Endothelial cell of umbilical vein (primary cell): ENCODE measurements around the gene OR2AJ1. TPM values are rescaled to one million over a fixed set of nuclear protein-coding genes. Genes with fewer than 3 reads are reported as not detected.

Experiments
- BruUV-seq: library from RNA; stranded (reverse); fragments of 400-500 nt; replicated peaks from 2 replicates; lab custom pipeline; 2021; lab: Mats Ljungman, UMichigan
- CTCF ChIA-PET: fragments of 300-600, 350-600 bp; sonication (Branson Sonifier 250); formaldehyde crosslinking; loops from one replicate; lab custom pipeline; 2021; ENCODE audit warnings: antibody characterized with exemption, inconsistent platforms; lab: Charles Lee
- POLR2A ChIA-PET: fragments of 300-600, 350-600 bp; sonication (Branson Sonifier 250); formaldehyde crosslinking; loops from one replicate; lab custom pipeline; 2021; ENCODE audit warnings: antibody characterized with exemption, inconsistent platforms; lab: Charles Lee
- DNase-seq: peaks from one replicate; pipeline ENCODE4 v3.0.0-alpha.2; 2011; ENCODE audit warnings: low read depth, low spot score
- FAIRE-seq: peaks from 2 replicates; lab custom pipeline; 2011; peaks lifted over from hg19 to GRCh38; lab: Jason Lieb, UNC
- H2AFZ ChIP-seq: 2 replicates; pipeline ENCODE4 v1.6.0; 2012; ENCODE audit warnings: low read depth, low read length, control low read depth, inconsistent platforms
- H3K27ac ChIP-seq: 2 replicates; pipeline ENCODE4 v1.5.1; 2011; ENCODE audit warnings: low read depth, mild to moderate bottlenecking, control low read depth, low read length, moderate library complexity; ENCODE audit not compliant: insufficient read depth
- H3K27me3 ChIP-seq, 2 experiments: 2 replicates each; pipeline versions ENCODE4 v1.6.0 to v1.6.1; 2011; ENCODE audit warnings: low read length in 2 of 2, mixed read lengths in 1 of 2; ENCODE audit not compliant: control insufficient read depth in 2 of 2, insufficient read depth in 2 of 2
- H3K36me3 ChIP-seq, 2 experiments: 2 replicates in 1 of 2; 3 replicates in 1 of 2; pipeline ENCODE4 v1.5.1; 2011; ENCODE audit warnings: low read length in 2 of 2, mild to moderate bottlenecking in 1 of 2, moderate library complexity in 1 of 2; ENCODE audit not compliant: control insufficient read depth in 2 of 2, insufficient read depth in 2 of 2; ENCODE audit errors: extremely low read depth in 1 of 2
- H3K4me1 ChIP-seq: 3 replicates; pipeline ENCODE4 v1.5.1; 2011; ENCODE audit warnings: mild to moderate bottlenecking, low read length; ENCODE audit not compliant: control insufficient read depth, insufficient read depth; ENCODE audit errors: extremely low read depth
- H3K4me2 ChIP-seq: 2 replicates; pipeline ENCODE4 v1.6.1; 2011; ENCODE audit warnings: low read length, control low read depth, mixed read lengths; ENCODE audit not compliant: insufficient read depth
- H3K4me3 ChIP-seq, 3 experiments: fragments of 200-600 bp in 1 of 3; sonication (generic), shearing (Covaris generic) in 1 of 3; replicated peaks in 1 of 3; 2 replicates each; pipeline ENCODE4 v1.5.1; 2011 to 2016; ENCODE audit warnings: control low read depth in 3 of 3, low read length in 3 of 3, mild to moderate bottlenecking in 2 of 3, inconsistent platforms in 1 of 3, low read depth in 1 of 3, moderate library complexity in 1 of 3; ENCODE audit not compliant: insufficient read depth in 1 of 3
- H3K79me2 ChIP-seq: 2 replicates; pipeline ENCODE4 v1.6.0; 2012; ENCODE audit warnings: low read length, inconsistent platforms; ENCODE audit not compliant: control insufficient read depth, insufficient read depth
- H3K9ac ChIP-seq: replicated peaks from 2 replicates; pipeline ENCODE3; 2011; ENCODE audit warnings: low read length, control low read depth; ENCODE audit not compliant: insufficient read depth; ENCODE audit errors: extremely low read depth
- H3K9me1 ChIP-seq: replicated peaks from 3 replicates; pipeline ENCODE4 v1.6.0; 2011; ENCODE audit warnings: mild to moderate bottlenecking, low read length; ENCODE audit not compliant: control insufficient read depth, insufficient read depth; ENCODE audit errors: extremely low read depth
- H3K9me3 ChIP-seq: replicated peaks from 2 replicates; pipeline ENCODE4 v1.5.1; 2012; ENCODE audit warnings: low read length, inconsistent platforms; ENCODE audit not compliant: control insufficient read depth, insufficient read depth
- H4K20me1 ChIP-seq: replicated peaks from 2 replicates; pipeline ENCODE3; 2011; ENCODE audit warnings: mild to moderate bottlenecking, low read length; ENCODE audit not compliant: control insufficient read depth, insufficient read depth; ENCODE audit errors: extremely low read depth
- EZH2 ChIP-seq: IDR thresholded peaks from 2 replicates; pipeline ENCODE4 v1.6.1; 2012; ENCODE audit warnings: borderline replicate concordance, low read depth, mild to moderate bottlenecking, moderate library complexity, low read length, inconsistent platforms; ENCODE audit not compliant: severe bottlenecking
- FOS ChIP-seq: IDR thresholded peaks from 2 replicates; pipeline ENCODE4 v1.6.1; 2011; ENCODE audit warnings: mild to moderate bottlenecking, low read length, moderate library complexity, borderline replicate concordance; ENCODE audit not compliant: insufficient read depth
- GATA2 ChIP-seq: IDR thresholded peaks from 2 replicates; pipeline ENCODE4 v1.7.0; 2011; ENCODE audit warnings: low read depth, mild to moderate bottlenecking, moderate library complexity, mixed read lengths, low read length; ENCODE audit not compliant: insufficient read length, insufficient read depth
- JUN ChIP-seq: IDR thresholded peaks from 2 replicates; pipeline ENCODE4 v1.6.1; 2011; ENCODE audit warnings: borderline replicate concordance, low read depth; ENCODE audit not compliant: insufficient read length, insufficient read depth
- MYC ChIP-seq: IDR thresholded peaks from one replicate; pipeline ENCODE4 v1.6.1; 2011; ENCODE audit warnings: mild to moderate bottlenecking, low read depth, low read length
- POLR2A ChIP-seq: IDR thresholded peaks from 2 replicates; pipeline ENCODE4 v1.6.1; 2012; ENCODE audit warnings: low read depth, mild to moderate bottlenecking, control low read depth, low read length
- POLR2AphosphoS5 ChIP-seq: IDR thresholded peaks from 2 replicates; pipeline ENCODE4 v1.6.1; 2012; ENCODE audit warnings: low read depth, mild to moderate bottlenecking, control low read depth, low read length, moderate library complexity; ENCODE audit not compliant: insufficient read depth
- dilution Hi-C: fragments of 300-500 bp; cut with MboI; formaldehyde crosslinking; loops from one replicate; pipeline ENCODE4 v1.15.0; 2019; ENCODE audit warnings: low sequenced_read_pairs; ENCODE audit not compliant: extremely low pct_ligation_motif_present
- intact Hi-C: fragments of 100-400 bp; cut with micrococcal nuclease; formaldehyde crosslinking; loops from one replicate; pipeline ENCODE4 v1.10.0; 2022
- polyA plus RNA-seq, 4 experiments: library from polyadenylated mRNA; depleted of rRNA in 3 of 4; stranded (reverse) in 3 of 4; unstranded in 1 of 4; fragments of >200 nt; gene quantifications; 2 replicates each; pipeline versions ENCODE4 v1.2.1 to v1.2.3, GENCODE V29; 2011 to 2012; ENCODE audit warnings: missing spikeins in 1 of 4
- total RNA-seq: library from RNA; stranded (reverse); gene quantifications from 2 replicates; pipeline ENCODE4 v1.2.3, GENCODE V29; 2021
- TF ChIP-seq, protein P1 (sequence below): IDR thresholded peaks from 2 replicates; pipeline ENCODE4 v1.6.1; 2011; ENCODE audit not compliant: insufficient read depth, insufficient read length
- TF ChIP-seq, protein P2 (sequence below), 2 donors: IDR thresholded peaks; 1 replicate in 1 of 2; 2 replicates in 1 of 2; pipeline ENCODE4 v1.5.1; 2011; ENCODE audit warnings: low read length in 2 of 2, mild to moderate bottlenecking in 2 of 2, moderate library complexity in 2 of 2, control low read depth in 1 of 2, inconsistent platforms in 1 of 2, low read depth in 1 of 2; ENCODE audit not compliant: insufficient read depth in 1 of 2; ENCODE audit errors: extremely low read depth in 1 of 2

Gene OR2AJ1
- total and polyA plus RNA-seq, 2 donors (not counting 3 experiments of a cell fraction or from before 2014, with no cell fraction given) = not detected

DNA sequence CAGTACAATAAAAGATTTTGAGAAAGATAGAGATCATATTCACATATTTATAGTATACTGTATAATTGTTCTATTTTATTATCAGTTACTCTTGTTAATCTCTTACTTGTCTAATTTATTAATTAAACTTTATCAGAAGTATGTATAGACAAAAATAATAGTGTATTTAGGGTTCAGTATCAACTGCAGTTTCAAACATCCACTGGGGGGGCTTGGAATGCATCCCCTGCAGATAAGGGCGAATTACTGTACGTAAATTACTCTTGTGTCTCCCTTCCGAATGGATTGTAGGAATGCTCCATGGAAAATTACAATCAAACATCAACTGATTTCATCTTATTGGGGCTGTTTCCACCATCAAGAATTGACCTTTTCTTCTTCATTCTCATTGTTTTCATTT is 23.9 kb downstream of the OR2AJ1 start, which contains the start of gene OR2L8:
OR2L8 (plus strand) TSS at position 301 of the 400 bp plus-strand sequence; CDS start at position 301, 0 bp downstream.
- Histone ChIP-seq H3K27me3 (no peaks in the 10 kb centered on the region), H3K9me3 (no peaks in the 10 kb centered on the region), H4K20me1 (no peaks in the 10 kb centered on the region), H3K27ac (no peak within 1 kb of the TSS), H3K79me2 (no peaks in the 10 kb centered on the region), H3K4me2 (no peak within 1 kb of the TSS), H3K4me1 (no peaks in the 10 kb centered on the region), H3K4me3 (no peak within 1 kb of the TSS), H2AFZ (no peak within 1 kb of the TSS), H3K9me1 (no peaks in the 10 kb centered on the region), H3K9ac (no peak within 1 kb of the TSS), H3K36me3 (no peaks in the 10 kb centered on the region)
- no peak for TF ChIP-seq FOS
- TF ChIP-seq EZH2 = no peak
- TF ChIP-seq POLR2AphosphoS5 = no peak
- no peak for TF ChIP-seq JUN
- TF ChIP-seq, protein P1, sequence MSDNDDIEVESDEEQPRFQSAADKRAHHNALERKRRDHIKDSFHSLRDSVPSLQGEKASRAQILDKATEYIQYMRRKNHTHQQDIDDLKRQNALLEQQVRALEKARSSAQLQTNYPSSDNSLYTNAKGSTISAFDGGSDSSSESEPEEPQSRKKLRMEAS = no peak
- TF ChIP-seq POLR2A = no peak
- no peak for TF ChIP-seq MYC
- TF ChIP-seq GATA2 = no peak
- TF ChIP-seq, protein P2, sequence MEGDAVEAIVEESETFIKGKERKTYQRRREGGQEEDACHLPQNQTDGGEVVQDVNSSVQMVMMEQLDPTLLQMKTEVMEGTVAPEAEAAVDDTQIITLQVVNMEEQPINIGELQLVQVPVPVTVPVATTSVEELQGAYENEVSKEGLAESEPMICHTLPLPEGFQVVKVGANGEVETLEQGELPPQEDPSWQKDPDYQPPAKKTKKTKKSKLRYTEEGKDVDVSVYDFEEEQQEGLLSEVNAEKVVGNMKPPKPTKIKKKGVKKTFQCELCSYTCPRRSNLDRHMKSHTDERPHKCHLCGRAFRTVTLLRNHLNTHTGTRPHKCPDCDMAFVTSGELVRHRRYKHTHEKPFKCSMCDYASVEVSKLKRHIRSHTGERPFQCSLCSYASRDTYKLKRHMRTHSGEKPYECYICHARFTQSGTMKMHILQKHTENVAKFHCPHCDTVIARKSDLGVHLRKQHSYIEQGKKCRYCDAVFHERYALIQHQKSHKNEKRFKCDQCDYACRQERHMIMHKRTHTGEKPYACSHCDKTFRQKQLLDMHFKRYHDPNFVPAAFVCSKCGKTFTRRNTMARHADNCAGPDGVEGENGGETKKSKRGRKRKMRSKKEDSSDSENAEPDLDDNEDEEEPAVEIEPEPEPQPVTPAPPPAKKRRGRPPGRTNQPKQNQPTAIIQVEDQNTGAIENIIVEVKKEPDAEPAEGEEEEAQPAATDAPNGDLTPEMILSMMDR (IDR thresholded peaks at IDR 0.05; ENCODE audit: extremely low read depth in 1 of 2, insufficient read depth in 1 of 2, low read depth in 1 of 2, low read length in 2 of 2) = no peak
- ChIA-PET POLR2A (no interaction called here), CTCF (no interaction called here)
- no peak for DNase-seq
- no TSS peak for BruUV-seq
- dilution Hi-C loops (no loop called here), intact Hi-C loops (no loop called here)
- FAIRE-seq = no peak
